Measurements from ENCODE around the gene MICAL2. TPM values are rescaled to one million over a fixed set of nuclear protein-coding genes. Genes with fewer than 3 reads are reported as not detected.

The MICAL2 gene
- total and polyA plus RNA-seq, 2 of the 8 experiments (the other 6 are each of a cell fraction or from before 2014, with no cell fraction given) = 1.3 to 4.1 TPM

- no peaks in the 10 kb centered on the region for H3K27me3 ChIP-seq (replicated peaks in 1 of 4; ENCODE audit: control insufficient read depth in 3 of 4, extremely low read depth in 1 of 4, insufficient read depth in 3 of 4, low read length in 3 of 4)
- no peak overlapping the region for H4K5ac ChIP-seq (ENCODE audit: insufficient read length, low read depth, low read length)
- no peak overlapping the region for H3K4ac ChIP-seq (replicated peaks; ENCODE audit: insufficient read length, low read depth, low read length)
- H2AK5ac ChIP-seq (ENCODE audit: low read depth, low read length) = no peak overlapping the region
- no peak overlapping the region for H3K23ac ChIP-seq (ENCODE audit: insufficient read length)
- no peak overlapping the region for H2BK12ac ChIP-seq (ENCODE audit: low read depth, low read length)
- no peak overlapping the region for H2AFZ ChIP-seq (ENCODE audit: low read length)
- ChIA-PET CTCF (ENCODE audit: partially characterized antibody) (interaction anchor here (1.1 to 2.6 kb wide), 5 partner anchors 14 to 211 kb away, joined by 3 to 14 read pairs (median 3); no protein-coding TSS in a partner anchor), POLR2A (ENCODE audit: partially characterized antibody) (no interaction called here)
- no peak overlapping the region for H4K91ac ChIP-seq (replicated peaks; ENCODE audit: insufficient read length, low read length)
- no peak overlapping the region for H3K18ac ChIP-seq (ENCODE audit: extremely low read depth, low read length)
- DNase-seq (ENCODE audit: low read depth in 1 of 2, low spot score in 2 of 2) (no peak), FAIRE-seq (no peak)
- no peaks in the 10 kb centered on the region for H4K20me1 ChIP-seq (replicated peaks in 1 of 2; ENCODE audit: control insufficient read depth in 1 of 2, insufficient read depth in 2 of 2, low read length in 2 of 2)
- no peak overlapping the region for H3K9ac ChIP-seq (replicated peaks in 1 of 4; ENCODE audit: extremely low read depth in 1 of 4, low read depth in 3 of 4, low read length in 3 of 4)
- WGBS, 2 experiments (ENCODE audit: extremely low coverage in 1 of 2, insufficient coverage in 1 of 2, insufficient read length in 1 of 2, insufficient replicate concordance in 2 of 2, low coverage in 1 of 2, low lambda C conversion rate in 2 of 2, missing lambda C conversion rate in 1 of 2) = 58% methylated on average over 3 of the region's 3 CpGs; no CpG with 5 or more reads in 1 of the 2 experiments
- H4K8ac ChIP-seq (ENCODE audit: extremely low read depth, insufficient read depth, low read length) = no peak overlapping the region
- peaks cover 0 to 4% (median 0%) of the 10 kb centered on the region in 4 experiments; a peak in 1 of 7 replicates for H3K4me1 ChIP-seq (replicated peaks in 1 of 4; ENCODE audit: control insufficient read depth in 3 of 4, insufficient read depth in 4 of 4, low read length in 3 of 4)
- no peaks in the 10 kb centered on the region for H3K36me3 ChIP-seq (ENCODE audit: control insufficient read depth in 2 of 4, insufficient read depth in 4 of 4, low read length in 3 of 4)
- no peak overlapping the region for H3K14ac ChIP-seq (ENCODE audit: insufficient read length)
- no peaks in the 10 kb centered on the region for H3K79me1 ChIP-seq (ENCODE audit: low read depth, low read length)
- no peaks in the 10 kb centered on the region for H3K9me3 ChIP-seq (ENCODE audit: insufficient read depth in 2 of 2, low read depth in 1 of 2, low read length in 1 of 2)
- H3K56ac ChIP-seq (replicated peaks; ENCODE audit: insufficient read length, low read depth, low read length) = no peak overlapping the region
- no peak overlapping the region for H2BK20ac ChIP-seq (ENCODE audit: low read length)
- H2BK15ac ChIP-seq (ENCODE audit: low read length) = no peak overlapping the region
- H3K27ac ChIP-seq (ENCODE audit: low read depth, low read length) = no peak overlapping the region
- H3K23me2 ChIP-seq (ENCODE audit: low read depth, low read length) = no peaks in the 10 kb centered on the region; the same call in 1 of the 2 replicates
- no peak overlapping the region for H2BK5ac ChIP-seq (ENCODE audit: low read depth, low read length)
- H3K4me3 ChIP-seq (ENCODE audit: extremely low read depth in 1 of 4, insufficient read depth in 2 of 4, low read depth in 3 of 4, low read length in 4 of 4) = no peak overlapping the region
- H2BK120ac ChIP-seq (replicated peaks; ENCODE audit: low read depth, low read length) = no peak overlapping the region
- no peak overlapping the region for H3K4me2 ChIP-seq (ENCODE audit: insufficient read depth in 1 of 2, low read depth in 2 of 2, low read length in 2 of 2)
- no peaks in the 10 kb centered on the region for H3K79me2 ChIP-seq (ENCODE audit: control insufficient read depth in 1 of 2, insufficient read depth in 2 of 2, low read length in 2 of 2)
- TF ChIP-seq CREB1 (IDR thresholded peaks at IDR 0.05) (no peak), EZH2 (IDR thresholded peaks at IDR 0.05; ENCODE audit: low read depth, low read length, severe bottlenecking) (no peak), SUZ12 (IDR thresholded peaks at IDR 0.05; ENCODE audit: low read length) (no peak), KDM5A (IDR thresholded peaks at IDR 0.05; ENCODE audit: low read length) (no peak), JUND (IDR thresholded peaks at IDR 0.05; ENCODE audit: low read length) (no peak), ZNF274 (IDR thresholded peaks at IDR 0.05; ENCODE audit: borderline replicate concordance, extremely low read depth, low read length) (no peak), RXRA (IDR thresholded peaks at IDR 0.05; ENCODE audit: insufficient read depth, low read depth, low read length) (no peak), CTBP2 (IDR thresholded peaks at IDR 0.05; ENCODE audit: borderline replicate concordance, insufficient read depth, insufficient read length, low read length) (no peak), BACH1 (IDR thresholded peaks at IDR 0.05; ENCODE audit: low read length) (no peak), RBBP5 (IDR thresholded peaks at IDR 0.05; ENCODE audit: borderline replicate concordance, low read depth, low read length) (no peak), EP300 (IDR thresholded peaks at IDR 0.05; ENCODE audit: borderline replicate concordance in 1 of 2, low read depth in 2 of 2, low read length in 2 of 2) (no peak), SP1 (IDR thresholded peaks at IDR 0.05; ENCODE audit: low read depth, low read length) (no peak), TEAD4 (IDR thresholded peaks at IDR 0.05; ENCODE audit: low read depth, low read length) (no peak), SAP30 (IDR thresholded peaks at IDR 0.05; ENCODE audit: insufficient read depth, insufficient replicate concordance, low read length) (no peak)
These were observed 67.4 kb downstream of the MICAL2 start for GRCh38 chr11:12177739-12178338.

Measured in H1 (cell line).